Activated naive CD8-positive, alpha-beta T cell treated with anti-CD3 and anti-CD28 coated beads, Interleukin-2, amount 10 ng/mL, durations not matched to agents 7 days and 5 days (primary cell): Measurements from ENCODE around the gene AK5. TPM values are rescaled to one million over a fixed set of nuclear protein-coding genes. Genes with fewer than 3 reads are reported as not detected.

ENCODE experiments used
- ATAC-seq: fragments of 150-1000 bp; cut with Tn5 transposase; one replicate; pipeline ENCODE4 v1.10.0; 2021; ENCODE audit warnings: low read depth, moderate library complexity
- POLR2A ChIA-PET: fragments of 350-600 bp; sonication (Branson Sonifier 250); formaldehyde crosslinking; loops from one replicate; lab custom pipeline; 2021; ENCODE audit warnings: antibody characterized with exemption; lab: Charles Lee
- DNase-seq: peaks from one replicate; pipeline ENCODE4 v3.0.0; 2021
- H3K27ac Mint-ChIP-seq: one replicate; pipeline ENCODE4 v1.8.0; 2022; ENCODE audit warnings: mild to moderate bottlenecking, mixed read lengths
- H3K27me3 Mint-ChIP-seq: one replicate; pipeline ENCODE4 v1.8.0; 2022; ENCODE audit warnings: mild to moderate bottlenecking, moderate library complexity, mixed read lengths
- H3K36me3 Mint-ChIP-seq: one replicate; pipeline ENCODE4 v1.8.0; 2021; ENCODE audit warnings: mild to moderate bottlenecking, mixed read lengths
- H3K4me1 Mint-ChIP-seq: one replicate; pipeline ENCODE4 v1.8.0; 2021; ENCODE audit warnings: mixed read lengths
- H3K4me3 Mint-ChIP-seq: one replicate; pipeline ENCODE4 v1.8.0; 2022; ENCODE audit warnings: mild to moderate bottlenecking, moderate library complexity, mixed read lengths
- H3K9me3 Mint-ChIP-seq: one replicate; pipeline ENCODE4 v1.8.0; 2021; ENCODE audit warnings: mixed read lengths
- total RNA-seq, 2 experiments: library from RNA; stranded (reverse); gene quantifications; one replicate each; pipeline ENCODE4 v1.2.3, GENCODE V29; 2021

Gene AK5
- total RNA-seq, 2 experiments from 2014 or later: 4.7 to 7.8 TPM

- Mint-ChIP-seq H3K4me3 (no peak overlapping the region), H3K9me3 (peaks cover 2% of the 10 kb centered on the region), H3K27me3 (no peaks in the 10 kb centered on the region), H3K4me1 (peaks cover 11% of the 10 kb centered on the region), H3K27ac (no peak overlapping the region), H3K36me3 (peaks cover 5% of the 10 kb centered on the region)
- ATAC-seq (no peak), DNase-seq (no peak)
- POLR2A ChIA-PET: no interaction called here
Measured at GRCh38 chr1:77375990-77376389, 94.2 kb downstream of the AK5 start.

- DNase-seq: no peak
- peaks cover 5% of the 10 kb centered on the region for H3K36me3 Mint-ChIP-seq
- POLR2A ChIA-PET: no interaction called here
- peak; percentile 50 for ATAC-seq
- H3K4me3 Mint-ChIP-seq: no peak overlapping the region
- no peaks in the 10 kb centered on the region for H3K27me3 Mint-ChIP-seq
- peaks cover 9% of the 10 kb centered on the region for H3K4me1 Mint-ChIP-seq
- peaks cover 2% of the 10 kb centered on the region for H3K9me3 Mint-ChIP-seq
- H3K27ac Mint-ChIP-seq: no peak overlapping the region
Measured at GRCh38 chr1:77378723-77379535, 97.1 kb downstream of the AK5 start.

- no peaks in the 10 kb centered on the region for H3K9me3 Mint-ChIP-seq
- H3K4me3 Mint-ChIP-seq: no peak overlapping the region
Measured at GRCh38 chr1:77382366-77382765, 100.5 kb downstream of the AK5 start.

GRCh38 chr1:77383236-77383635, 101.4 kb downstream of the AK5 start:
- Mint-ChIP-seq H3K9me3 (no peaks in the 10 kb centered on the region), H3K36me3 (no peaks in the 10 kb centered on the region), H3K4me1 (peaks cover 15% of the 10 kb centered on the region), H3K27me3 (no peaks in the 10 kb centered on the region), H3K4me3 (no peak overlapping the region), H3K27ac (no peak overlapping the region)
- ATAC-seq: no peak
- no peak for DNase-seq
- POLR2A ChIA-PET: no interaction called here

More at GRCh38 chr1:77382366-77382765, 100.5 kb downstream of the AK5 start:
- DNase-seq: no peak
- POLR2A ChIA-PET: no interaction called here
- Mint-ChIP-seq H3K27me3 (no peaks in the 10 kb centered on the region), H3K27ac (no peak overlapping the region), H3K36me3 (peaks cover under 1% of the 10 kb centered on the region), H3K4me1 (peaks cover 13% of the 10 kb centered on the region)
- ATAC-seq: no peak

GRCh38 chr1:77385551-77385950, 103.7 kb downstream of the AK5 start:
- Mint-ChIP-seq H3K27me3 (no peaks in the 10 kb centered on the region), H3K4me3 (no peak overlapping the region), H3K36me3 (peaks cover 4% of the 10 kb centered on the region), H3K9me3 (peaks cover 4% of the 10 kb centered on the region), H3K4me1 (peaks cover 9% of the 10 kb centered on the region), H3K27ac (no peak overlapping the region)
- POLR2A ChIA-PET: no interaction called here
- DNase-seq: no peak
- ATAC-seq: no peak

- DNase-seq (no peak), ATAC-seq (no peak)
- Mint-ChIP-seq H3K27me3 (no peaks in the 10 kb centered on the region), H3K4me1 (peaks cover 9% of the 10 kb centered on the region), H3K27ac (no peak overlapping the region), H3K4me3 (no peak overlapping the region), H3K36me3 (peaks cover 4% of the 10 kb centered on the region), H3K9me3 (peaks cover 4% of the 10 kb centered on the region)
- POLR2A ChIA-PET: interaction anchor here (0.6 kb wide), 1 partner anchor 222 kb away, joined by 3 read pairs; no protein-coding TSS in a partner anchor
Measured at GRCh38 chr1:77386276-77386675, 104.5 kb downstream of the AK5 start.

- POLR2A ChIA-PET: no interaction called here
- H3K4me1 Mint-ChIP-seq: peaks cover 9% of the 10 kb centered on the region
- ATAC-seq: no peak
- no peak overlapping the region for H3K27ac Mint-ChIP-seq
- peaks cover 4% of the 10 kb centered on the region for H3K9me3 Mint-ChIP-seq
- no peaks in the 10 kb centered on the region for H3K27me3 Mint-ChIP-seq
- no peak overlapping the region for H3K4me3 Mint-ChIP-seq
- DNase-seq: no peak
- H3K36me3 Mint-ChIP-seq: peaks cover 4% of the 10 kb centered on the region
Measured at GRCh38 chr1:77387553-77387952, 105.7 kb downstream of the AK5 start.

- Mint-ChIP-seq H3K27me3 (no peaks in the 10 kb centered on the region), H3K27ac (no peak overlapping the region), H3K36me3 (peaks cover 4% of the 10 kb centered on the region), H3K4me1 (peaks cover 9% of the 10 kb centered on the region), H3K4me3 (no peak overlapping the region), H3K9me3 (peaks cover 4% of the 10 kb centered on the region)
- DNase-seq (no peak), ATAC-seq (no peak)
- POLR2A ChIA-PET: no interaction called here
Measured at GRCh38 chr1:77388661-77389060, 106.8 kb downstream of the AK5 start.

GRCh38 chr1:77392486-77392885, 110.7 kb downstream of the AK5 start:
- Mint-ChIP-seq H3K9me3 (peaks cover 4% of the 10 kb centered on the region), H3K27me3 (no peaks in the 10 kb centered on the region), H3K27ac (no peak overlapping the region), H3K36me3 (peaks cover 4% of the 10 kb centered on the region), H3K4me3 (no peak overlapping the region), H3K4me1 (peaks cover 5% of the 10 kb centered on the region)
- ATAC-seq: no peak
- POLR2A ChIA-PET: no interaction called here
- no peak for DNase-seq

GRCh38 chr1:77394166-77394565, 112.3 kb downstream of the AK5 start:
- POLR2A ChIA-PET: no interaction called here
- H3K36me3 Mint-ChIP-seq: peaks cover 3% of the 10 kb centered on the region
- H3K27ac Mint-ChIP-seq: no peak overlapping the region
- no peaks in the 10 kb centered on the region for H3K27me3 Mint-ChIP-seq
- H3K4me3 Mint-ChIP-seq: no peak overlapping the region
- peaks cover 2% of the 10 kb centered on the region for H3K9me3 Mint-ChIP-seq
- DNase-seq (no peak), ATAC-seq (no peak)
- no peaks in the 10 kb centered on the region for H3K4me1 Mint-ChIP-seq

- no peak for ATAC-seq
- Mint-ChIP-seq H3K9me3 (no peaks in the 10 kb centered on the region), H3K36me3 (peaks cover 1% of the 10 kb centered on the region), H3K27me3 (no peaks in the 10 kb centered on the region), H3K27ac (no peak overlapping the region), H3K4me3 (no peak overlapping the region), H3K4me1 (no peaks in the 10 kb centered on the region)
- no peak for DNase-seq
- POLR2A ChIA-PET: no interaction called here
Measured at GRCh38 chr1:77395051-77395450, 113.2 kb downstream of the AK5 start.

- ATAC-seq (no peak), DNase-seq (no peak)
- H3K9me3 Mint-ChIP-seq: peaks cover 2% of the 10 kb centered on the region
- peaks cover 1% of the 10 kb centered on the region for H3K36me3 Mint-ChIP-seq
- H3K27me3 Mint-ChIP-seq: no peaks in the 10 kb centered on the region
- POLR2A ChIA-PET: no interaction called here
- no peaks in the 10 kb centered on the region for H3K4me1 Mint-ChIP-seq
- H3K27ac Mint-ChIP-seq: no peak overlapping the region
- no peak overlapping the region for H3K4me3 Mint-ChIP-seq
Measured at GRCh38 chr1:77398152-77398551, 116.3 kb downstream of the AK5 start.

- Mint-ChIP-seq H3K36me3 (peaks cover 1% of the 10 kb centered on the region), H3K9me3 (peaks cover 2% of the 10 kb centered on the region), H3K27me3 (no peaks in the 10 kb centered on the region), H3K27ac (no peak overlapping the region), H3K4me1 (no peaks in the 10 kb centered on the region), H3K4me3 (no peak overlapping the region)
- POLR2A ChIA-PET: no interaction called here
- no peak for DNase-seq
- no peak for ATAC-seq
Measured at GRCh38 chr1:77399250-77400086, 117.6 kb downstream of the AK5 start.

- H3K4me3 Mint-ChIP-seq: no peak overlapping the region
- peaks cover 1% of the 10 kb centered on the region for H3K36me3 Mint-ChIP-seq
- ATAC-seq: no peak
- no peak for DNase-seq
- no peaks in the 10 kb centered on the region for H3K4me1 Mint-ChIP-seq
- POLR2A ChIA-PET: no interaction called here
- no peak overlapping the region for H3K27ac Mint-ChIP-seq
- no peaks in the 10 kb centered on the region for H3K27me3 Mint-ChIP-seq
- peaks cover 2% of the 10 kb centered on the region for H3K9me3 Mint-ChIP-seq
Measured at GRCh38 chr1:77400781-77401180, 119.0 kb downstream of the AK5 start.
